SK-N-SH treated with all-trans-retinoic acid at 6 μM for 48 hours (cell line): ENCODE data around the gene FLOT1.

Experiments
- ARNTL ChIP-seq: fragments of 450-650 bp; formaldehyde crosslinking; IDR thresholded peaks from 2 replicates; pipeline ENCODE4 v1.5.0; 2020; ENCODE audit warnings: low read depth, mild to moderate bottlenecking, moderate library complexity, borderline replicate concordance
- BACH2 ChIP-seq: fragments of 250-450 bp; sonication (Bioruptor Pico); IDR thresholded peaks from 2 replicates; pipeline ENCODE4 v1.9.0; 2021; ENCODE audit warnings: mild to moderate bottlenecking, borderline replicate concordance
- CREB5 ChIP-seq: fragments of 250-450 bp; sonication (Bioruptor Pico); IDR thresholded peaks from 2 replicates; pipeline ENCODE4 v1.5.1; 2020; ENCODE audit warnings: low read depth, mild to moderate bottlenecking, moderate library complexity
- ESRRG ChIP-seq: fragments of 250-450 bp; sonication (Bioruptor Pico); IDR thresholded peaks from 2 replicates; pipeline ENCODE4 v1.6.1; 2021; ENCODE audit warnings: mild to moderate bottlenecking
- GLIS3 ChIP-seq: fragments of 250-450 bp; sonication (Bioruptor Pico); IDR thresholded peaks from 2 replicates; pipeline ENCODE4 v1.5.0; 2020; ENCODE audit warnings: mild to moderate bottlenecking, moderate library complexity
- OSR1 ChIP-seq: fragments of 250-450 bp; sonication (Bioruptor Pico); IDR thresholded peaks from 2 replicates; pipeline ENCODE4 v1.8.0; 2022; ENCODE audit warnings: moderate library complexity, mild to moderate bottlenecking, inconsistent platforms
- POU6F1 ChIP-seq: fragments of 250-450 bp; sonication (Bioruptor Pico); IDR thresholded peaks from 2 replicates; pipeline ENCODE4 v1.8.0; 2021; ENCODE audit warnings: low read depth, mild to moderate bottlenecking, moderate library complexity, borderline replicate concordance
- ZFP3 ChIP-seq: fragments of 250-450 bp; sonication (Bioruptor Pico); IDR thresholded peaks from 2 replicates; pipeline ENCODE4 v1.5.0; 2020; ENCODE audit warnings: mild to moderate bottlenecking, moderate library complexity
- ZFP30 ChIP-seq: fragments of 450-650 bp; formaldehyde crosslinking; IDR thresholded peaks from 2 replicates; pipeline ENCODE4 v1.5.0; 2022; ENCODE audit warnings: mild to moderate bottlenecking, moderate library complexity
- ZNF565 ChIP-seq: fragments of 450-650 bp; formaldehyde crosslinking; conservative IDR thresholded peaks from 2 replicates; pipeline ENCODE4 v1.5.0; 2020; ENCODE audit warnings: low read depth, mild to moderate bottlenecking, moderate library complexity
- ZNF70 ChIP-seq: fragments of 450-650 bp; formaldehyde crosslinking; IDR thresholded peaks from 2 replicates; pipeline ENCODE4 v1.5.0; 2020; ENCODE audit warnings: mild to moderate bottlenecking, moderate library complexity
- TF ChIP-seq, protein P1 (sequence below): fragments of 250-450 bp; sonication (Bioruptor Pico); IDR thresholded peaks from 2 replicates; pipeline ENCODE4 v1.8.0; 2020; ENCODE audit warnings: mild to moderate bottlenecking, moderate library complexity, borderline replicate concordance
- TF ChIP-seq, protein P2 (sequence below): fragments of 250-450 bp; sonication (Bioruptor Pico); IDR thresholded peaks from 2 replicates; pipeline ENCODE4 v1.5.0; 2020; ENCODE audit warnings: mild to moderate bottlenecking, moderate library complexity

- TF ChIP-seq ARNTL (CRISPR knock-in tag) (no peak), ZFP3 (CRISPR knock-in tag) (no peak), ZNF70 (CRISPR knock-in tag) (no peak), OSR1 (CRISPR knock-in tag) (no peak), ZFP30 (CRISPR knock-in tag) (no peak), ESRRG (CRISPR knock-in tag) (no peak), GLIS3 (CRISPR knock-in tag) (no peak), ZNF565 (CRISPR knock-in tag) (no peak), BACH2 (CRISPR knock-in tag) (no peak), POU6F1 (CRISPR knock-in tag) (no peak), CREB5 (CRISPR knock-in tag) (no peak)
- TF ChIP-seq, protein P1, sequence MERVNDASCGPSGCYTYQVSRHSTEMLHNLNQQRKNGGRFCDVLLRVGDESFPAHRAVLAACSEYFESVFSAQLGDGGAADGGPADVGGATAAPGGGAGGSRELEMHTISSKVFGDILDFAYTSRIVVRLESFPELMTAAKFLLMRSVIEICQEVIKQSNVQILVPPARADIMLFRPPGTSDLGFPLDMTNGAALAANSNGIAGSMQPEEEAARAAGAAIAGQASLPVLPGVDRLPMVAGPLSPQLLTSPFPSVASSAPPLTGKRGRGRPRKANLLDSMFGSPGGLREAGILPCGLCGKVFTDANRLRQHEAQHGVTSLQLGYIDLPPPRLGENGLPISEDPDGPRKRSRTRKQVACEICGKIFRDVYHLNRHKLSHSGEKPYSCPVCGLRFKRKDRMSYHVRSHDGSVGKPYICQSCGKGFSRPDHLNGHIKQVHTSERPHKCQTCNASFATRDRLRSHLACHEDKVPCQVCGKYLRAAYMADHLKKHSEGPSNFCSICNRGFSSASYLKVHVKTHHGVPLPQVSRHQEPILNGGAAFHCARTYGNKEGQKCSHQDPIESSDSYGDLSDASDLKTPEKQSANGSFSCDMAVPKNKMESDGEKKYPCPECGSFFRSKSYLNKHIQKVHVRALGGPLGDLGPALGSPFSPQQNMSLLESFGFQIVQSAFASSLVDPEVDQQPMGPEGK (CRISPR knock-in tag) = no peak
- TF ChIP-seq, protein P2, sequence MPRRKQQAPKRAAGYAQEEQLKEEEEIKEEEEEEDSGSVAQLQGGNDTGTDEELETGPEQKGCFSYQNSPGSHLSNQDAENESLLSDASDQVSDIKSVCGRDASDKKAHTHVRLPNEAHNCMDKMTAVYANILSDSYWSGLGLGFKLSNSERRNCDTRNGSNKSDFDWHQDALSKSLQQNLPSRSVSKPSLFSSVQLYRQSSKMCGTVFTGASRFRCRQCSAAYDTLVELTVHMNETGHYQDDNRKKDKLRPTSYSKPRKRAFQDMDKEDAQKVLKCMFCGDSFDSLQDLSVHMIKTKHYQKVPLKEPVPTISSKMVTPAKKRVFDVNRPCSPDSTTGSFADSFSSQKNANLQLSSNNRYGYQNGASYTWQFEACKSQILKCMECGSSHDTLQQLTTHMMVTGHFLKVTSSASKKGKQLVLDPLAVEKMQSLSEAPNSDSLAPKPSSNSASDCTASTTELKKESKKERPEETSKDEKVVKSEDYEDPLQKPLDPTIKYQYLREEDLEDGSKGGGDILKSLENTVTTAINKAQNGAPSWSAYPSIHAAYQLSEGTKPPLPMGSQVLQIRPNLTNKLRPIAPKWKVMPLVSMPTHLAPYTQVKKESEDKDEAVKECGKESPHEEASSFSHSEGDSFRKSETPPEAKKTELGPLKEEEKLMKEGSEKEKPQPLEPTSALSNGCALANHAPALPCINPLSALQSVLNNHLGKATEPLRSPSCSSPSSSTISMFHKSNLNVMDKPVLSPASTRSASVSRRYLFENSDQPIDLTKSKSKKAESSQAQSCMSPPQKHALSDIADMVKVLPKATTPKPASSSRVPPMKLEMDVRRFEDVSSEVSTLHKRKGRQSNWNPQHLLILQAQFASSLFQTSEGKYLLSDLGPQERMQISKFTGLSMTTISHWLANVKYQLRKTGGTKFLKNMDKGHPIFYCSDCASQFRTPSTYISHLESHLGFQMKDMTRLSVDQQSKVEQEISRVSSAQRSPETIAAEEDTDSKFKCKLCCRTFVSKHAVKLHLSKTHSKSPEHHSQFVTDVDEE (CRISPR knock-in tag) = no peak
These were observed 32.2 kb upstream of the FLOT1 start for GRCh38 chr6:30774701-30775100.
